ENCODE results near the gene GDF10. TPM values are rescaled to one million over a fixed set of nuclear protein-coding genes. Genes with fewer than 3 reads are reported as not detected.

Gene GDF10
- total and polyA plus RNA-seq, 10 of the 15 experiments (the other 5 are each of a cell fraction or from before 2014, with no cell fraction given): not detected

GRCh38 chr10:47331954-47332353 is 32.0 kb downstream of the GDF10 start (continued):
- TF ChIP-seq ZBTB40 (IDR thresholded peaks at IDR 0.05; ENCODE audit: borderline replicate concordance) (no peak), SRF (IDR thresholded peaks at IDR 0.05; ENCODE audit: low read depth in 2 of 2, low read length in 2 of 2) (no peak)

GRCh38 chr10:47332371-47332770 is 32.4 kb downstream of the GDF10 start:
- no peak for TF ChIP-seq DPF2 (IDR thresholded peaks at IDR 0.05)
- no peak for TF ChIP-seq SMC3 (IDR thresholded peaks at IDR 0.05; ENCODE audit: borderline replicate concordance, low read length)
- no peak for TF ChIP-seq IRF5 (IDR thresholded peaks at IDR 0.05; ENCODE audit: borderline replicate concordance)
- TF ChIP-seq IKZF2 (IDR thresholded peaks at IDR 0.05): no peak
- no peak for TF ChIP-seq PKNOX1 (IDR thresholded peaks at IDR 0.05)
- TF ChIP-seq ZNF384 (IDR thresholded peaks at IDR 0.05; ENCODE audit: borderline replicate concordance, low read depth, low read length): no peak
- RAD21 ChIA-PET (ENCODE audit: unreplicated experiment): no interaction called here
- no TSS peak for BruUV-seq (replicated peaks)
- in situ Hi-C loops (cut with MboI): no loop called here
- Histone ChIP-seq H3K4me3 (no peak overlapping the region), H3K9ac (ENCODE audit: control insufficient read depth, insufficient read depth, low read length) (no peak overlapping the region), H4K20me1 (ENCODE audit: control insufficient read depth, insufficient read depth) (no peaks in the 10 kb centered on the region; the same call in 1 of the 2 replicates), H3K79me2 (ENCODE audit: control insufficient read depth, insufficient read depth, low read length) (no peaks in the 10 kb centered on the region), H3K27me3 (replicated peaks in 1 of 2; ENCODE audit: control insufficient read depth in 2 of 2, insufficient read depth in 2 of 2, low read length in 1 of 2) (no peaks in the 10 kb centered on the region; a peak in 2 of 4 replicates), H3K27ac (ENCODE audit: control insufficient read depth, insufficient read depth) (no peak overlapping the region), H3K4me1 (ENCODE audit: control insufficient read depth, insufficient read depth, low read length) (no peaks in the 10 kb centered on the region), H3K9me3 (replicated peaks; ENCODE audit: control insufficient read depth, insufficient read depth, low read length) (no peaks in the 10 kb centered on the region), H2AFZ (ENCODE audit: control insufficient read depth, low read depth, low read length) (no peak overlapping the region), H3K36me3 (ENCODE audit: control insufficient read depth in 2 of 2, insufficient read depth in 2 of 2, low read length in 1 of 2) (no peaks in the 10 kb centered on the region), H3K4me2 (ENCODE audit: control insufficient read depth, insufficient read depth) (no peak overlapping the region)
- FAIRE-seq (no peak), DNase-seq (ENCODE audit: low read depth, low spot score) (no peak), ATAC-seq (no peak)
- SMC1A ChIA-PET (ENCODE audit: uncharacterized antibody, unreplicated experiment): no interaction called here
- CTCF ChIA-PET: interaction anchor here (1.3 to 2.9 kb wide), 4 partner anchors 8 to 307 kb away, joined by 4 to 7 read pairs (median 6); no protein-coding TSS in a partner anchor
- WGBS (ENCODE audit: insufficient coverage, insufficient replicate concordance, low lambda C conversion rate, missing lambda C conversion rate): 5% methylated on average over 3 of the region's 3 CpGs
- POLR2A ChIA-PET: no interaction called here
- intact Hi-C loops (cut with micrococcal nuclease; ENCODE audit: unreplicated experiment): no loop called here
